AG09309 (cell line): ENCODE measurements around the gene LRPAP1.

ENCODE experiments used
- DNase-seq: peaks from one replicate; pipeline ENCODE4 v3.0.0-alpha.2; 2010; ENCODE audit warnings: low read depth
- H3K4me3 ChIP-seq: 2 replicates; pipeline ENCODE4 v1.5.1; 2011; ENCODE audit warnings: mild to moderate bottlenecking, low read depth, low read length, moderate library complexity; ENCODE audit not compliant: control insufficient read depth
- TF ChIP-seq, protein P1 (sequence below): IDR thresholded peaks from 2 replicates; pipeline ENCODE4 v1.5.1; 2011; ENCODE audit warnings: mild to moderate bottlenecking, low read depth, low read length, inconsistent platforms; ENCODE audit not compliant: insufficient read depth, control insufficient read depth; ENCODE audit errors: missing control alignments

The LRPAP1 gene

GRCh38 chr4:3493720-3494461, 38.3 kb downstream of the LRPAP1 start:
- TF ChIP-seq, protein P1, sequence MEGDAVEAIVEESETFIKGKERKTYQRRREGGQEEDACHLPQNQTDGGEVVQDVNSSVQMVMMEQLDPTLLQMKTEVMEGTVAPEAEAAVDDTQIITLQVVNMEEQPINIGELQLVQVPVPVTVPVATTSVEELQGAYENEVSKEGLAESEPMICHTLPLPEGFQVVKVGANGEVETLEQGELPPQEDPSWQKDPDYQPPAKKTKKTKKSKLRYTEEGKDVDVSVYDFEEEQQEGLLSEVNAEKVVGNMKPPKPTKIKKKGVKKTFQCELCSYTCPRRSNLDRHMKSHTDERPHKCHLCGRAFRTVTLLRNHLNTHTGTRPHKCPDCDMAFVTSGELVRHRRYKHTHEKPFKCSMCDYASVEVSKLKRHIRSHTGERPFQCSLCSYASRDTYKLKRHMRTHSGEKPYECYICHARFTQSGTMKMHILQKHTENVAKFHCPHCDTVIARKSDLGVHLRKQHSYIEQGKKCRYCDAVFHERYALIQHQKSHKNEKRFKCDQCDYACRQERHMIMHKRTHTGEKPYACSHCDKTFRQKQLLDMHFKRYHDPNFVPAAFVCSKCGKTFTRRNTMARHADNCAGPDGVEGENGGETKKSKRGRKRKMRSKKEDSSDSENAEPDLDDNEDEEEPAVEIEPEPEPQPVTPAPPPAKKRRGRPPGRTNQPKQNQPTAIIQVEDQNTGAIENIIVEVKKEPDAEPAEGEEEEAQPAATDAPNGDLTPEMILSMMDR: no peak
- H3K4me3 ChIP-seq: no peak overlapping the region
- DNase-seq: no peak

DNA sequence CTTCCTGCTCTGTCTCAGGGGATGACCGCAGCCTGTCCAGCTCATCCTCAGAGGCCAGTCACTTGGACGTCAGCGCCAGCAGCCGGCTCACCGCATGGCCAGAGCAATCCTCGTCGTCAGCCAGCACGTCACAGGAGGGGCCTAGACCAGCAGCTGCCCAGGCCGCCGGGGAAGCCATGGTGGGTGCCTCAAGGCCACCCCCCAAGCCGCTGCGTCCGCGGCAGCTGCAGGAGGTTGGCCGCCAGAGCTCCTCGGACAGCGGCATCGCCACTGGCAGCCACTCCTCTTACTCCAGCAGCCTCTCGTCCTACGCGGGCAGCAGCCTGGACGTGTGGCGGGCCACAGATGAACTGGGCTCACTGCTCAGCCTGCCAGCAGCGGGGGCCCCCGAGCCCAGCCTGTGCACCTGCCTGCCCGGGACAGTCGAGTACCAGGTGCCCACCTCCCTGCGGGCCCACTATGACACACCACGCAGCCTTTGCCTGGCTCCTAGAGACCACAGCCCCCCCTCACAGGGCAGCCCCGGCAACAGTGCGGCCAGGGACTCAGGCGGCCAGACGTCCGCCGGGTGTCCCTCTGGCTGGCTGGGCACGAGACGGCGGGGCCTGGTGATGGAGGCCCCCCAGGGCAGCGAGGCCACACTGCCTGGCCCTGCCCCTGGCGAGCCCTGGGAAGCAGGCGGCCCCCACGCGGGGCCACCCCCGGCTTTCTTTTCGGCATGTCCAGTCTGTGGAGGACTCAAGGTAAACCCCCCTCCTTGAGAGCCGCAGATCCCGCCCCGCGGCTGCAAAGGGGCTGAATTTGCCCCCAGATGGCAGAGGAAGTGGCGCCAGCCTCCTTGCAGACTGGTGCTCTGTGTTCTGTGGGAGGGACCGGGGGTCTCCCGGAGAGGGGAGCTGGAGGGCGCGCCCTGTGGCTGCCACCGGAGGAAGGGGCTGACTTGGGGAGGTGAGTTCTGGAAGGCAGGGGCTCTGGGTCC, 39.2 kb downstream of the LRPAP1 start:
- TF ChIP-seq, protein P1: no peak
- no peak overlapping the region for H3K4me3 ChIP-seq
- DNase-seq: no peak

DNA sequence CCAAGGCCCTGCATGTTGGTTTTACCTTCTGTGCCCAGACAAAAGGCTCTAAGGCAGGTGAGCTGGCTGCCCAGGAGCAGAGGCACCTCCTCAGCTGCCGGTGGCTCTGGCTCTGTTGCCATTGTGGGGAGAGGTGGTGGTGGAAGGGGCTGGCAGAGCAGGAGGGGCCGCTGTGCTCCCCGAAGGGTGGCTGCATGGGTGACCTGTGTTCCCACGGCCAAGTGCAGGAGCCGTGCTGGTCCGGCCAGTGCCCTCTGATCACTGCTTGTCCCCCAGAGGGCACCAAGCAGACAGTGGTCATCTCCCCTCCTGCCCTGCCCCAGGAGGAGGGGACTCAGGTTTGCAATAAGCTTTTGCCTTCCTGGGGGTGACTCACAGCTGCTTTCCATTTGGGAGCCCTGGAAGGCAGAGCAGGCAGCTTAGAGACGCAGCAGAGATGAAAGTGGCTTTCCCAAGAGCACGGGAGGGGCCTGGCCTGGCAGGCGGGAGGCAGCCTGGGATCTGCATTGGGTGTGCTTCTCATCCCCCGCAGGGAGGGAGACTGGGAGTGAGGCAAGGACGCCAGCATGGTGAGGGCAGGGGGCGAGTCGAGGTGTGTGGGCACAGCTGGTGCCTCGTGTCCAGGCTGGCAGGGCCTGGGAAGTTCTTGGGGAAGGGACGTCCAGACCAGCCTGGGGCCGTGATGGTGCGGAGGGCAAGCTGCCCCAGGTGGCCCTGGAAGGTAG, 40.4 kb downstream of the LRPAP1 start:
- DNase-seq: peak; percentile 24
- TF ChIP-seq, protein P1: peak; percentile 1
- no peak overlapping the region for H3K4me3 ChIP-seq

- TF ChIP-seq, protein P1: no peak
- H3K4me3 ChIP-seq: no peak overlapping the region
- no peak for DNase-seq
Observed at GRCh38 chr4:3489451-3489962, 42.7 kb downstream of the LRPAP1 start.

DNA sequence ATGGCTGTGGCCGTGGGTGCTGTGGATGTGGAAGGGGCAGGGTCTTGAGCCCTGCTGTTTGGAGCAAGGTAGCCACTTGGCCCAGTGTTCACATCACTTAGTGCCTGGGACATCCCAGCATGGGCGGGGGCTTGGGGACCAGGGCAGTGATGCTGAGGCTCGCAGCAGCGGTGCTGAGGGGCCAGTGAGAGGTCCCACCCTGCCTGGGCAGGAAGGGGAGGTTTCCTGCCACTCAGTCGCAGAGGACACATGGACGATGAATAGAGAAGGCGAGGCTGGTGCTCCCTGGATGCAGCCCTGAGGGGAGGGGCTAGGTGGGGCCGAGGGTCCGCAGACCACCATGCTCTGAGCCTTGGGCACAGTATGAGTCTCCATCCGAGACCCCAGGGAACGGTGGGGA, 43.4 kb downstream of the LRPAP1 start:
- TF ChIP-seq, protein P1: no peak
- DNase-seq: no peak
- no peak overlapping the region for H3K4me3 ChIP-seq

- TF ChIP-seq, protein P1: no peak
- DNase-seq: no peak
- no peak overlapping the region for H3K4me3 ChIP-seq
Observed at GRCh38 chr4:3487861-3488260, 44.4 kb downstream of the LRPAP1 start.
